Pancreas (tissue), 10 donors: ENCODE measurements around the gene FAM222B. TPM values are rescaled to one million over a fixed set of nuclear protein-coding genes. Genes with fewer than 3 reads are reported as not detected.

Source experiments
- ATAC-seq, 4 donors: fragments of 200-7000 bp; cut with Tn5 transposase; one replicate each; pipeline versions ENCODE4 v1.8.0 to v1.9.1; 2020; ENCODE audit warnings: mild to moderate bottlenecking in 4 of 4, moderate library complexity in 4 of 4
- DNase-seq, 6 donors: peaks; one replicate each; pipeline ENCODE4 v3.0.0-alpha.2; 2020
- FAIRE-seq: peaks from 2 replicates; lab custom pipeline; 2012; peaks lifted over from hg19 to GRCh38; lab: Jason Lieb, UNC
- H3K27ac ChIP-seq, 4 donors: fragments of 200-600 bp; sonication (generic); 1 replicate in 3 of 4; 2 replicates in 1 of 4; pipeline versions ENCODE4 v1.5.0 to v1.8.0; 2020
- H3K27me3 ChIP-seq, 4 donors: fragments of 200-600 bp; one replicate each; pipeline ENCODE4 v1.8.0; 2021
- H3K36me3 ChIP-seq, 3 donors: fragments of 200-600 bp; sonication (generic) in 1 of 3; one replicate each; pipeline versions ENCODE4 v1.5.0 to v1.8.0; 2020 to 2021
- H3K4me1 ChIP-seq, 3 donors: fragments of 200-600 bp; one replicate each; pipeline ENCODE4 v1.8.0; 2021
- H3K4me3 ChIP-seq, 4 donors: fragments of 200-600 bp; sonication (generic) in 2 of 4; one replicate each; pipeline versions ENCODE4 v1.5.0 to v1.8.0; 2020 to 2021
- H3K9me3 ChIP-seq, 4 donors: fragments of 200-600 bp; one replicate each; pipeline ENCODE4 v1.8.0; 2021
- CTCF ChIP-seq, 4 donors: fragments of 200-600 bp; sonication (generic) in 3 of 4; IDR thresholded peaks; one replicate each; pipeline versions ENCODE4 v1.5.0 to v1.8.0; 2021; ENCODE audit warnings: antibody characterized with exemption in 4 of 4
- WGBS, 2 donors: extraction: QIAGEN DNeasy Blood & Tissue Kit; methylation state at CpG; one replicate each; pipeline ENCODE4 v1.1.7; 2013; 5-methylcytosine and 5-hydroxymethylcytosine counted together
- intact Hi-C, 3 donors: fragments of 100-400 bp; cut with DNase I; formaldehyde crosslinking; loops; one replicate each; pipeline versions ENCODE4 v1.11.1 to v1.14.2; 2022
- polyA plus RNA-seq, 2 donors: library from polyadenylated mRNA; stranded (reverse); fragments of 200-250 nt; gene quantifications; one replicate each; pipeline ENCODE4 v1.2.3, GENCODE V29; 2013
- total RNA-seq, 6 donors: library from RNA; stranded (reverse); fragmentation: NEBNext Ultra II Directional in 4 of 6; extraction: Animal tissue kit (Norgen Biotek cat#: 25700) in 4 of 6; gene quantifications; one replicate each; pipeline versions ENCODE4 v1.2.1 to v1.2.4, GENCODE V29; 2021 to 2023
- donor health status: healthy with polysubstance abuse.
- donor health status: DM: no; HTN: no; CAD: no; lungs with moderate emphysema.
- donor health status: DM: no; HTN: no; CAD: no.
- donor health status: control.
- donor health status: control.
- donor health status: Bipolar disorder and iron deficiency.
- donor health status: DM: yes; HTN: yes; CAD: no.
- donor health status: DM: no; HTN: no; CAD: no.
- donor health status: DM: no; HTN: no; CAD: no.
- donor health status: DM: yes; HTN: yes; CAD: no.

Gene FAM222B
- total and polyA plus RNA-seq, 8 donors = 5.5 to 15.6 (median 8.1) TPM

DNA sequence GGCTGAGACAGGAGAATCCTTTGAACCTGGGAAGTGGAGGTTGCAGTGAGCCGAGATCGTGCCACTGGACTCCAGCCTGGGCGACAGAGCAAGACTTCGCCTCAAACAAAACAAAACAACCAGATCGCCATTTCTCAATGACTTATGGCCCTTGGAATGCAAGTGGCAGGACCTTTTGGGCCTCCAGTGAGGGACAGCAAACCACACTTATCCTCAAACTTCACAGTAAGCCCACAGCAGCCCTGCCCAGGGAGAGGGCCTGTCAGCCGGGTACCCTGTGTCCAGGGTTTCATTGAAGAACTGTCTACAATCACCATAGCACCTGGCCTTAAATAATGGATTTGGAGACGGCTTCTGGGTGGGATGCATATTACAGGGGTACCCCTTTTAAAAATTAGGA is 87.1 kb downstream of the FAM222B start:
- WGBS, 2 donors = 85 to 91% methylated on average over 7 of the region's 7 CpGs
- no peak for FAIRE-seq
- intact Hi-C loops = loop anchor here in 1 of 3 donors (5.0 kb wide), 1 partner anchor 33 kb away; no protein-coding TSS in a partner anchor
- ATAC-seq = no peak
- Histone ChIP-seq H3K9me3 (no peaks in the 10 kb centered on the region), H3K4me1 (peaks cover 0 to 4% (median 0%) of the 10 kb centered on the region in 3 donors), H3K4me3 (no peak overlapping the region), H3K27ac (no peak overlapping the region), H3K27me3 (no peaks in the 10 kb centered on the region), H3K36me3 (peaks cover 0 to 21% (median 6%) of the 10 kb centered on the region in 3 donors)
- no peak for TF ChIP-seq CTCF (IDR thresholded peaks at IDR 0.05)
- peak in 1 of 6 donors; percentile 22 for DNase-seq

DNA sequence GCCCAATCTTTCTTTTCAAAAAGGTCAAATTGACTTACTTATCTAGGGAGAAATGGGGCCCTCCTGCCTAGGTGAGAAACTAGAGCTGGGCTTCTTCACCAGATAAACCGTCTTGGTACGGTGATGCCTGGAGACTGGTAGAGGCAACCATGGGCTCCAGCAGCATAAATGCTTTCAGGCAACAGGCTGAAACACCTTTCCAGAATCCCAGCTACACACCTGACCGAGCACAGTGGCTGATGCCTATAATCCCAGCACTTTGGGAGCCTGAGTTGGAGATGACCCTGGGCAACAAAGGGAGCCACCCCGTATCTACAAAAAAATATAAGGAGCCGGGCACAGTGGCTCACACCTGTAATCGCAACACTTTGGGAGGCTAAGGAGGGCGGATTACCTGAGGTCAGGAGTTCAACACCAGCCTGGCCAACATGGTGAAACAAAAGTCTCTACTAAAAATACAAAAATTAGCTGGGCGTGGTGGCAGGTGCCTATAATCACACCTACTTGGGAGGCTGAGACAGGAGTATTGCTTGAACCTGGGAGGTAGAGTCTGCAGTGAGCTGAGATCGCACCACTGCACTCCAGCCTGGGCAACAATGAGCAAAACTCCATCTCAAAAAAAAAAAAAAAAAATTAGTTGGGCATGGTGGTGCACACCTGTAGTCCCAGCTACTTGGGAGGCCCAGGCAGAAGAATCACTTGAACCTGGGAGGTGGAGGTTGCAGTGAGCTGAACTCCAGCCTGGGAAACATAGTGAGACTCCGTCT is 90.8 kb downstream of the FAM222B start:
- peak in 1 of 6 donors; percentile 12 for DNase-seq
- TF ChIP-seq CTCF (IDR thresholded peaks at IDR 0.05) = no peak
- intact Hi-C loops = no loop called here
- FAIRE-seq = no peak
- no peak for ATAC-seq
- Histone ChIP-seq H3K4me3 (no peak overlapping the region), H3K9me3 (no peaks in the 10 kb centered on the region), H3K27ac (no peak overlapping the region), H3K27me3 (no peaks in the 10 kb centered on the region), H3K4me1 (peaks cover 30 to 36% (median 33%) of the 10 kb centered on the region in 3 donors), H3K36me3 (peaks cover 0 to 23% (median 12%) of the 10 kb centered on the region in 3 donors)
- WGBS, 2 donors = 93 to 94% methylated on average over 10 of the region's 10 CpGs

GRCh38 chr17:28750178-28751047 is 92.2 kb downstream of the FAM222B start:
- intact Hi-C loops = no loop called here
- peaks cover 38 to 48% (median 43%) of the 10 kb centered on the region in 3 donors for H3K4me1 ChIP-seq
- no peak for FAIRE-seq

GRCh38 chr17:28749516-28750177 is 92.9 kb downstream of the FAM222B start:
- 48 to 54% methylated on average over 11 of the region's 11 CpGs for WGBS, 2 donors
- Histone ChIP-seq H3K27ac (peak overlapping the region in 2 of 4 donors; percentile 52 to 57), H3K4me3 (no peak overlapping the region), H3K4me1 (peaks cover 38 to 48% (median 43%) of the 10 kb centered on the region in 3 donors), H3K9me3 (no peaks in the 10 kb centered on the region), H3K27me3 (no peaks in the 10 kb centered on the region), H3K36me3 (peaks cover 0 to 23% (median 12%) of the 10 kb centered on the region in 3 donors)
- peak in 2 of 6 donors; percentile 49 to 65 for DNase-seq
- no peak for TF ChIP-seq CTCF (IDR thresholded peaks at IDR 0.05)
- ATAC-seq = no peak
- intact Hi-C loops = no loop called here
- no peak for FAIRE-seq

More at GRCh38 chr17:28750178-28751047, 92.2 kb downstream of the FAM222B start:
- ATAC-seq = peak; percentile 49 to 78 (median 66)
- no peaks in the 10 kb centered on the region for H3K9me3 ChIP-seq
- 19 to 22% methylated on average over 20 of the region's 20 CpGs for WGBS, 2 donors
- peaks cover 0 to 23% (median 12%) of the 10 kb centered on the region in 3 donors for H3K36me3 ChIP-seq
- H3K27me3 ChIP-seq = no peaks in the 10 kb centered on the region
- peak; percentile 97 to 100 (median 100) for TF ChIP-seq CTCF (IDR thresholded peaks at IDR 0.05)
- DNase-seq = peak; percentile 87 to 96 (median 94)
- no peak overlapping the region for H3K4me3 ChIP-seq
- H3K27ac ChIP-seq = peak overlapping the region in 2 of 4 donors; percentile 52 to 57
